AG10803 (cell line): ENCODE data around the gene EIF4EBP2.

ENCODE experiments used
- DNase-seq: peaks from one replicate; pipeline ENCODE4 v3.0.0; 2010; ENCODE audit warnings: low read depth
- H3K4me3 ChIP-seq: 2 replicates; pipeline ENCODE4 v1.5.1; 2011; ENCODE audit warnings: mild to moderate bottlenecking, low read length, control low read depth
- CTCF ChIP-seq: conservative IDR thresholded peaks from 2 replicates; pipeline ENCODE4 v1.5.1; 2011; ENCODE audit warnings: mild to moderate bottlenecking, low read length, control low read depth, inconsistent platforms

Gene EIF4EBP2

GRCh38 chr10:70432101-70432500 is 28.2 kb downstream of the EIF4EBP2 start:
- H3K4me3 ChIP-seq, result no peak overlapping the region
- DNase-seq, result no peak
- no peak for TF ChIP-seq CTCF

- no peak overlapping the region for H3K4me3 ChIP-seq
- DNase-seq, result no peak
- no peak for TF ChIP-seq CTCF
Observed at GRCh38 chr10:70432561-70433263, 28.8 kb downstream of the EIF4EBP2 start.

GRCh38 chr10:70433581-70434280 is 29.8 kb downstream of the EIF4EBP2 start:
- DNase-seq, result peak; percentile 73
- no peak for TF ChIP-seq CTCF
- no peak overlapping the region for H3K4me3 ChIP-seq

- no peak for TF ChIP-seq CTCF
- no peak overlapping the region for H3K4me3 ChIP-seq
Observed at GRCh38 chr10:70435241-70436085, 31.5 kb downstream of the EIF4EBP2 start.

GRCh38 chr10:70437721-70438120 is 33.8 kb downstream of the EIF4EBP2 start:
- H3K4me3 ChIP-seq, result no peak overlapping the region
- no peak for DNase-seq
- no peak for TF ChIP-seq CTCF

More at GRCh38 chr10:70435241-70436085, 31.5 kb downstream of the EIF4EBP2 start:
- DNase-seq, result no peak

- DNase-seq, result no peak
- no peak overlapping the region for H3K4me3 ChIP-seq
- TF ChIP-seq CTCF, result no peak
Observed at GRCh38 chr10:70440296-70441160, 36.6 kb downstream of the EIF4EBP2 start.
